GM18909 (cell line): Measurements from ENCODE around the gene XXYLT1.

ENCODE experiments used
- ATAC-seq: cut with Tn5 transposase; IDR thresholded peaks from one replicate; pipeline ENCODE4 v1.9.1; 2021; ENCODE audit warnings: mild to moderate bottlenecking; ENCODE audit not compliant: unreplicated experiment, poor library complexity

Gene XXYLT1

DNA sequence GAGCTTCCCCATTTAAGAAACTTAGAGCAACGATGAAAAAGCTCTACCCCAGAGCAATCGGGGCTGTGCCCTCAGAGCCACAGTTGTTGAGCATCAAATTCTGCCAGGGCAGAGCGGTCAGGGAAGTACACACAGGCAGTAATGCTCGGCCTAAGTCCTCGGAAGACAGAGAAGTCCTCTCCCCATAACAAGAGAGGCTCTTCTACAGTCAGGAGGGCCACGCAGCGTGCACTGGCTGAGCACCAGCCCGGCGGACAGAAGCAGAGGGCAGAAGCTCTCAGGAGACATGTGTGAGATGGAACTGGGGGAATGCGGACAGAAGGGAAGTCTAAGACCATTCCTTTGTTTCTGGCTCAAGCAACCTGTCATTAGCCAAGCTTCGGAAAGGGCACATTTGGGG lies 95.9 kb downstream of the XXYLT1 start:
- no peak for ATAC-seq

DNA sequence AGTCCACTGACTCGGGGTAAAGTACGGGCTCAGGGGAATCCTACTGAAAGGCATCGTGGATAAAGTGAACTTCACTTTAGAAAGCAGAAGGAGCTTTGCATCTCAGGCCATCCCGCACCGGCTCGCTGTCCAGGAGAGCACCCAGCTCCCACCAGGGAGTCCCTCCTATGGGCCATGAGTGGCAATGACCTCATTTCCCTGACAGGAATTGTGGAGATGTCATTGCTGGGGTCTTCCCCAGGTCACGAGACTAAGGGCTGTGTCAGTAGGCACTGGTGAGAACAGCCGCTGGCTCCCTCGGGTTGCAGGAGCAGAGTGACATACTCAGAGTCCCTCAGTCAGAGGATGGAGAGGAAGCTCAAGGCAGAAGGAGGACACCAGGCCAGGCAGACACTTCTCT lies 97.3 kb downstream of the XXYLT1 start:
- ATAC-seq, result no peak

DNA sequence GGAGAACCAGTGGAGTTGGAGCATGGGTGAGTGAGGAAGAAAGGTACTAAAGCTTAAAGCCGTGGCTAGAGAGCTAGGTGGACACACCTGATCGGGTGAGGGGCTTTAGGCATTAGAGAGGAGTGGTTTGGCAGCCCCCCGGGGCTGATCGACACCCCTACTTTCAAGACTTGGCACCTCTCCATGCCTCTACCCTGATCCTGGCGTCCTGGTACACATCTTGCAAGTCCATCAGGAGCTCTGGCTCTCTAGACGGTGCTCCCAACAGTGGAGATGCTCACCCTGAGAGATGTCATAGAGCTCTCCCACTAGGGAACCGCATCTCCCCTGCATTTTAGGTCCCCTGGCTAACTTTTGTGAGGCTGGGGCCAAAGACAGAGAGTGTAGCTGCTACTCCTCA lies 98.1 kb downstream of the XXYLT1 start:
- ATAC-seq, result no peak

DNA sequence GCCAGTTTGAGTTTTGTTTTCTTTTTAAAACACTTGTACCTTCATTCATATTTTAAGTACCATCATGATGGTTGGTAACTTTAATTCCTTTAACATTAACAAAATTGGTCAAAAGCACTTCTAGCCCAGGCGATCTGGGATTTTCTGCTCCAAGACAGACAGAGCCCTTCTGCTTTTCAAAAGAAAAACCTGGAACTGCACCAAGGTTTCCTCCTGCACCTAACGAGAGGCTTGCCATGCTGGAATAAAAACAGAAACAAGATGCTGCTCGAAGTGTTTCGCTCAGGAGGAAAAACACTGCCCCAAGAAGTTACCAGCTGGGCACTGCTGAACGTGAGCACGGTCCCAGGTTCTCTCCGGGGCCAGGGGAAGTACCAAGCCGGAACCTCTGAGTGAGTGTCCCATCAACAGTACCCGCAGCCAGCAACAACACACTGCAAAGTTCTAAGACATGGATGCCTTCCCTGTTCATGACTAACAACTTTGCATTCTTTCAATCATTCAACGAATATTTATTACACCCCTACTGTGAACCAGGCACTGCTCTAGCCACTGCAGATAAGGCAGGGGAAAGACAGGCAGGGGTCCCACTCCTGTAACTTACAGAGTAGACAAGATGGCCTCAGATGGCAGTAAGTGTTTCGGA lies 98.8 kb downstream of the XXYLT1 start:
- ATAC-seq, result no peak

DNA sequence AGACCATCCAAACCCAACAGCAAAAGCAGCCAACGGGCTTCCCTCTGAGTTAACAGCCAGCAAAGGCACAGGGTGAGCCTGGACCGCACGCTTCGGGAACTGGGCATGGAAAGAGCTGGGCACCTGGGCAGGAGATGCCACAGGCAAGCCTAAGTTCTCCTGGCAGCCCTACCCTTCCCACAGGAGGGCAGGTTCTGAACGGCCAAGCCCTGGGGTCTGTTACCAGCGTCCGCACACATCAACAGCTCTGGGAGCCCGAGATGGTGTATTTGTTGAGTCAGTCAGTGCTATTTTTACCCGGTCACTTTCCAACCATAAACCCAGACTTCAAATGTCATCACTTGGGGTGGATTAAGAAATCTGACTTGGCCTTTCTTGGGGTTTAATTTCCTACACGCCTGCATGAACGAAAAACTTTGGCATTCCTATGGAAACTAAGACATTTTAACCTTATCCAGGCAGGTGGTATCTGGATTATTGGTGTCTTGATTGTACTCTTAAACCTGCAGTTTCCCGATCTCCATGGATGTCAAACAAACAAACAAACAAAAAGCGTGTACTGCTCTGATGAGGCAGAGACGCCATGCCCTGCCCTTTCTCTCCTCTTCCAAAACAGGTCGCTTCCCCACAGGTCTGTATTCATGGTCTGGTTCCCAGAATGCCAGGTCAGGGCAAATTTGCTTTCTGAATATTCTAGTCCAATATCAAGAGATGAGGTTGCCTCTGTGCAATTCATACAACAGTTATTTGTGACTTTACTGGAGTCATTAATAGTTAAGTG lies 99.7 kb downstream of the XXYLT1 start:
- ATAC-seq, result no peak

DNA sequence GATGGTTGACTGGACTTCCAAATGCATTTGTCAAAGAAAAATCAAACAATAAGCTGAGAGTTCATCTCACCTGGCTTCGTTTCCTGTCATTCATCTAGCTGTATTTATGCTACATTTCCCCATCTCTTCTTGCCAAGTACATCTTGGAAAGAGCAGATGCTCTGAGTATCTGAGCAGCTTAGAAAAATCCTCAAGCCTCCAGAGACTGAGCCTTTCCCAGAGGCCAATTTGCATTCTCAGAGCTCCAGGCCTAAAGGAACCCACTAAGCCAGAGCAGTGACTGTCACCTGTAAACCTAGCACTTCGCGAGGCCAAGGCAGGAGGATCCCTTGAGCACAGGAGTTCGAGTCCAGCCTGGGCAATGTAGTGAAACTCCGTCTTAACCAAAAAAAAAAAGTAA lies 100.5 kb downstream of the XXYLT1 start:
- ATAC-seq, result no peak

DNA sequence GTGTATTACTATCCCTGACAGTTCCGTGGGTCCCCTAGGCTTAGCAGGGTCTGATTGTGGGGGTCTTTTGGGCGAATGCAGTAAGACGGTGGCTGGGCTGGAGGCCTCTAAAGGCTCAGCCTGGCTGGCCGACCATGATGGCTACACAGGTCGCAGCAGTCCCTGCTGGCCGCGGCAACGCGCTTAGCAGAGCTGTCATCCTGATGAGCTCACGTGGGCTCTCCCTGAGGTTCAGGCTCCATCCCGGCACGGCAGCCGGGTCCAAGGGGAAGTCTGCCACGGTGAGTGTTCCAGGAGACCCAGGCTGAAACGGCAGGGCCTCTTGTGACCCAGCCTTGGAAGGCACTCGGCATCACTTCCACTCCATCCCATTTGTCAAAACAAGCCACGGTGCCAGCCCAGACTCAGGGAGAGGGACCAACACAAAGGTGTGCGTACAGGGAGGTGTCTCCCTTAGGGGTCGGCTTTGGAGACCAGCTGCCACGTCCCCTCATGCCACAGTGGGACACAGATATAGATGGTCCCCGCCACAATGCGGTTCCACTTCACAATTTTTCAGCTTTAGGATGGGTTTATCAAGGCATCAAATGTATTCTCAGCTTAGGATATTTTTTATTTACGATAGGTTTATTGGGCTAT lies 101.8 kb downstream of the XXYLT1 start:
- no peak for ATAC-seq

DNA sequence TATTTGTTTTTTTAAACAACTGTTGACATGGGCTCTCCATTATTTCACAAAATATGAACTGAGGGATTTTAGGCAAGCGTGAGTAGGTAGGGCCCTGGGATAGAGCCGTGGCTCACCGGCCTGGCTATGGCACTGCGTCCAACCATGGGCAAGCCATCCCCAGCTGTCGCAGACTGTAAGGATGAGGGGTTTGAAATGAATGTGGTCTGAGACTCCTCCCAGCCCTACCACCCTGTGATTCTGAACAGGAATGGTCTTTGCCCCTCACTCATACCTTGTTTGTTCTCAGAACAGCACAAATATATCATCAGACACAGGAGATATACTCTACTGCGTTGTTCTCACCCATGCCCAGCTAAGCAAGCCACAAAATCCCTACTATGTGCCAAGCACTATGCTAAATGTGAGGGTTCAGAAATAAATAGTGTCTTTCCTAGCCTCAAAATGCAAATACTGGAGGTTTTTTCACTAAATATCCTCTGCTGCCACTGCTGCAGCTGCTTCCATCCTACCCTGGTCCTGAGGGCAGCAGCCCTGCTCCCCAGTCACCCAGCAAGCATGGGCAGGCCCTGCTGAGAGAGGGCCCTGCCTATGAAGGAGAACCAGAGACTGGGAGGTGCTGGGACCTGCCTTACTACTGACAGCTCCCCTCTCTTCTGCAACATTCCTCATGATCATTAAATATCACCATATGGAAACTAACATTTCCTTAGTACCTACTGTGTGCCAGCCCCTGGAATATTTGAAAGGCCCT lies 102.8 kb downstream of the XXYLT1 start:
- ATAC-seq, result no peak

DNA sequence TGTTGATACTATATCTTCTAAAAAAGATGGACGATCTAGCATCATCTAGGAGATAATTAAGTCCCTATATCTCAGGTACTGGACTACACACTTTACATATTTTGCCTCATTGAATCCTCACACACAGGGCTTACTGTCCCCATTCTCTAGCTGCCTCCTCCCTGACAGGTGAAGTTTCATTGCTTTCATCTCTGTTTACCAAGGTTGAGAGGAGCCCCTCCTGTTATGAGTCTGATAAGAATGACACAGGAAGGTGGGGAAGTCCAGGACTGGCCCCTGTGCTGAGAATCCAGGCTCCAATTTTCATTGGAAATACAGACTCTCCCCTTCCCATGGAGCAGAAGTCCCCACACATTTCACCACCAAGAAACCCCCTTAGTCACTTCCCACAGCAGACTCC lies 105.2 kb downstream of the XXYLT1 start:
- ATAC-seq, result no peak

DNA sequence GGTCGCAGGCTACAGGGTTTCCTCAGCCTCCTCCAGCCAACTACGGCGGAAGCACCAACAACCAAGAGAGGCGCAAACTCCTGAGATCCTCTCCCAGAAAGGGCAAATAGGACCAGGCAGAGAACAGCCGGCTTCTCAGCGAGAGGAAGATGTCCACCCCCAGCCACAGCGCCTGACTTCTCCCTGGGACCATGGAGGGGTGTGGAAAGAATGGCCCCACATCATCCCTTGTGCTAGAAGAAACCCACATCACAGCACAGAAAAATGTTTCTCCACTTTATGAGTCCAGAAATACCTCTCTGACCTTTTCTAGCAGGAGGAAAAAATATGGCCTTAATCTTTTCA lies 105.7 kb downstream of the XXYLT1 start:
- ATAC-seq, result no peak

DNA sequence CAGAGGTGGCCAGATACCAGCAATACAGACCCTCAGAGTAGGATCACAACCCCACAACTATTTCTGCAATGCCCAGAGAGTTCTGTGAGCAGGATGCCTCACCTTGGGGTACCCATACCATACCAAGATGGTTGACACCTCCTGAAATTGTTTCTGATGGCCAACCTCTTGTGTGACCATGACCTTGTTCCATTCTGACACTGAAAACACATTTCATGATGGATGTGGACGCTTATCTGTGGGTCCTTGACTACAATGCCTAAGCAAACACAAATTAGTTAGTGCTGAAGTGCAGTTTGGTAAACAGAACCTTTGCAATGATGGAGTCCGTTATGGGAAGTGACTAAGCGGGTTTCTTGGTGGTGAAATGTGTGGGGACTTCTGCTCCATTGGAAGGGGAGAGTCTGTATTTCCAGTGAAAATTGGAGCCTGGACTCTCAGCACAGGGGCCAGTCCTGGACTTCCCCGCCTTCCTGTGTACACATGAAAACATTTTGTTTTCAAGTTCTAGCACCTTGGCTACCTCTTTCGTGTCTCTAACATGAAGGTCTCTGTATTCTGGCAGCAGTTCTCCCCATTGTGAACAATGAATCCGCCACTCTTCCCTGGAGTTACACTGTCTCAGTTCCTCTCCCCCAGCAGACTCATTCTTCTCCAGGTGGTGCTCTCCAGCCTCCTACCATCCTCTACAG lies 106.2 kb downstream of the XXYLT1 start:
- ATAC-seq, result no peak

DNA sequence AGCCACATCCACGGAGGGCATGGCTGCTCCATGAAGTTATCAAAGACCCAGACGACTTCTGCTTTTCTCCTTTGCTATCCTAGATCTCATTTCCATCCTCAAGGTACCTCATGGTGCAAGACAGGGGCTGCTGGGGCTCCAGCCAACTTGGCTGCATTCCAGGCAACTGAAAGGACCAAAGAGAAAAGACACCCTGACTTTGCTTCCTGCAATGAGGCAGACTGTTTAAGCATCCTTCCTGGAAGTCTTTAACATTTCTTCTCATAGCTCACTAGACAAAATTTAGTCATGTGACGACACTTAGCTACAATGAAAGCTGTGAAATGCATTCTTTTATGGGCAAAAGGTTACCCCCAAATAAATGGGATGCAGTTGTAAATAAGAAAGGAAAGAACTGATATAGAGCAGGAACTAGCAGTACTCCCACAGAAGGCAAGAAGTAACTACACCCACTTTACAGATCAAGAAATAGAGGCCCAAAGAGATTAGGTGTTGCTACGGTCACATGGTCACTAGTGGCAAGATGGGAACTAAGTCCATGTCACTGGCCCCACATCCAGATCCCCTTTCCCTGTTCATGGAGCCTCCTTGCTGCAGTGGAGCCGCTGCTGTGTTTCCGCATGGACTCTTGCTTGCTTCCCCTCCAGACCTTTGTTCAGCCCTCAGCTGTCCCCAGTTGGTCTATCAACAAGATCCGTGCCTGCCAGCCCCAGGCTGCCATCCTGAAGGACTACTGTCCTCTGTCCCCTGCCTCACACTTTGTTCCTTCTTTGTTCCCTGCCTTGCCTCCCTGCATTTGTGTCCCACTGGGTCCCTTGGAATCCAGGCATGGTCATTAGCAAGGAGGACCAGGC lies 107.0 kb downstream of the XXYLT1 start:
- no peak for ATAC-seq

DNA sequence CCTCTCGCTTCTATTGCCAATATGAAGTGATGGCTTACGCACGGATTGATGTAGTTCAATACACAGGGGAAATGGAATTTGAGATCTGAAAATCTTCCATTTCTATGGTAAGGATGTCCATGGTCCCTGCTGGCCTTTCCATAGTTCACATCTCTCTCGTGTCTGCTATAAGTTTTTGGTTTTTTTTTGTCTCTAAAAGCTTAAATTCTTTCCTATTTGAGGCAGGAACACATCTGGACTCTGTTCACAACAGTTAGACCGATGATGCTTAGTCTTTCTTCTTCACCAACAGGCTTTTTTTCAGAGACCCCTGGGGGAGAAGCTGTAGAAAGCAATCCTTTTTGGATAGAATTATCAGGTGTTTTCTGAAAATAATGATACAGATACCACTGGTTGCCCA lies 108.1 kb downstream of the XXYLT1 start:
- ATAC-seq, result no peak

DNA sequence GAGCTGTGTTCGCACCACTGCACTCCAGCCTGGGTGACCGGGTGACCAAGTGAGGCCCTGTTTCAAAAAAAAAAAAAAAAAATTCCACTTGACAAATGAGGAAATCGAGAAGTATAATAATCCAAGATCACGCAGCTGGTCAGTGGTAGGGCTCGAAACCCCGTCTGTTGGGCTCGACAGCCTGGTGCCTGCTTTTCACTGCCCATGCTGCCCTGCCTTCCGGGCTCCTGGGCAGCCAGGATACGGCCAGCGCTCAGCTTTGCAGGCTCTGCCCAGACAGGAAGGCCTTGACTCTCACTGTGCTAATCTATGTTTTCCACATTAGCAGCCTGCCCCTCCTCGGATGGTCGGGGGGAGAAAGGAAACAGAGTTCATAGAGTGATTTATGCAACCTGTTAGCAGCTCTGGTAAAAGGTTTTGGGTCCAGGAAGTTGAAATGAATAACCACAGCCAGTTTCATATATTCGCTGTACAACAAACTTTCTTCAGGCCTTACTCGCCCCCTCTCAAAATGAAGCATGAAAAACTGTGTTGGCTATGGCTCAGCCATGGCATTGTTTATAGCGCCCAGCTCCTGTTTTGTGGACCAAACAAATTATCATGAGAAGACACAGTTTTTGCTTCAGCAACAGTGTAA lies 108.8 kb downstream of the XXYLT1 start:
- ATAC-seq, result peak; percentile 74

DNA sequence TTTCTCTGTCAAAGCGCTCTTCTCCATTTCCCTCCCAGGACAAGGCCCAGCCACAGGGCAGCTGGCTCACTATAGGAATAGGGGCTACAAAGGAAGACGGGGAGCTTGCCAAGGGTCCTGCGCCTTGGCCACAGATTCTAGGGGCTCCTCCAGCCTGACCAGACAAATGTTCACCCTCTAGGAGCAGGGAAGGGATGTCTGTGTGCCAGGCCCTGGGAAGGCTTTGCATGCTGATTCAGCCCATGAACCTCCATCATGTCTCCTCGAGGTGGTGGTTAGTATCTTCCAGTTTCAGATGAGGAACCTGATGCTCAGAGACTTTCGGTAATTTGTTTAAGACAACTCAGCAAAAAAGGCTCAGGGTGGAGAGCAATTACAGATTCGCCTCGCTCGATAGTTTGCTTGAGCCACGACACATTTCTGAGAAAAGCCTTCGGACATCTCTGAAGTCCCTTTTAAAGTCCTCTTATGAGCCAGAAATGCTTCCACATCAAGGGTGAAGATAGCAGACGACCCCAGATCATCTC lies 110.0 kb downstream of the XXYLT1 start:
- no peak for ATAC-seq

DNA sequence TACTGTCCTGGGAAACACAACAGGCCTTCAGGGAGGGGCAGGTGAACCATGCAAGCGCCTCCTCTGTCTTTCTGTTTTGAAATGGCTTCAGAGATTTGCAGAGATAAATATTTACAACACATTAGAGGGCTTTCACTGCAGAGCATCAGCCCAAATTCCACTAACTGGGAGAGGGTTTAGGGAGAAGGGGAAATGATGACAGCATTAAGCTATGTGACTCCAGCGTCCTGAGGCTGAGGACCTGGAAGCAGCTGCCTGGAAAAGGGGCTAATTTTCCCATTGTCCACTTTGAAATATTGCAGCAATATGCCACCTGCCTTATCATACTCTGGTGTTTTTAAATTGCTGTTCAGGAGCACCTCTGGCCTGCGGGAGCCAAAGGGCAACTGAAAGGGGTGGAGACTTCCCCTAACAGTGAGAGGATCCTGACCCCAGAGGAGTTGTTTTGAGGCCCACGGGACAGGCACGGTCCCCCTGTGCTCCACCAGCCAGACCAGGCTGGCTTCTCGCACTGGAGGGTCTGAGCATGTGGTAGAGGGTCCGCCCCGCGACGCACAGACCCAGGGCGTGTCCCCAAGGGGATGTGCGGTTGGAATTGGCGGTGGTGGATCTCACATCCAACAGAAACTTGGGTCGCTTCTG lies 110.6 kb downstream of the XXYLT1 start:
- ATAC-seq, result no peak

DNA sequence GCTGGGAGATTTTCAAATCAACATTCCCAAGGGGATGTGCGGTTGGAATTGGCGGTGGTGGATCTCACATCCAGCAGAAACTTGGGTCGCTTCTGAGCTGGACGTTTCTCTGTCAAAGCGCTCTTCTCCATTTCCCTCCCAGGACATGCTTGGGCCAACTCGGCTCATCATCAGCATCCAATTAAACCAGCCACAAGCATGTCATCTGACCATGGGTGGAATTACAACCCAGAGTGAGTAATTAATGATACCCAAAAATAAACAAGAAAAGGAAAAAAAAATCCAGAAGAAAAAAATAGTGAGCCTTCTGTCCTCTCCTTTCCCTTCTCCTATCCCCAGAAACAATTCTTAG lies 111.2 kb downstream of the XXYLT1 start:
- ATAC-seq, result no peak

DNA sequence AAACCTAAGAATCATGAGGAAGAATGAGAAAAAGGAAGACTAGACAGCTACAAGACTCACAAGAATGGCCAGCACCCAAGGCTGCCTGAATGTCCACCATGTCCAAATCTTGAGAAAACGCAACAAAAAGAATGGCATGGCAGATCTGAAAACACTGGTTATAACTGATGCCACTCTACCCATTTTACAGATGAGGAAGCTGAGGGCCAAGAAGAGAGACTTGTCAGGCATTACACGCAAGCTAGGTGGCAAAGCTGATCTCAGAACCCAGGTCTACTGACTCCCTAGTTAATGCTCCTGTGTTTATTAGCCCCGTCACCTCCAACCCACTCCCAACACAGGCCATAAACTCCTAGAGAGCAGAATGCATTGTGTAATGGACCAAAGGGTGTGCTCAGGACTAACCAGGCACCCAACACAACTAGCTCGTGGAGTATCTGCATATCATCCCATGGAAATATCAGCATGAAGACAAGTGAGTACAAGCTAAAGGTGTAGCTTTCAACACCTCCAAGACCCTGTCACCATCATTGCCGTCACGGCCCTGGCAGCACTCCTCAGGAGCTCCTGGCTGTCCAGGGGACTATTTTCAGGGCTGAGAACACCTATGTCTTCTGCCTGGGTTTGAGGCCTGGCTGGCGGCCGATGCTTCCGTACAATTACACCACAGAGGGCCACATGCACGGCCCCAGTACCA lies 111.7 kb downstream of the XXYLT1 start:
- ATAC-seq, result no peak
